Upper lobe of left lung (tissue), 6 donors: ENCODE measurements around the gene GPHA2. TPM values are rescaled to one million over a fixed set of nuclear protein-coding genes. Genes with fewer than 3 reads are reported as not detected.

Experiments
- ATAC-seq, 2 donors: fragments of 200-7000 bp; cut with Tn5 transposase; one replicate each; pipeline ENCODE4 v1.9.1; 2022; ENCODE audit warnings: mild to moderate bottlenecking in 2 of 2, moderate library complexity in 2 of 2; ENCODE audit not compliant: low FRiP score in 2 of 2
- DNase-seq, 2 donors: peaks; one replicate each; pipeline ENCODE4 v3.0.0-alpha.2; 2019 to 2020
- H3K27ac ChIP-seq, 4 donors: fragments of 200-600 bp; sonication (generic); one replicate each; pipeline ENCODE4 v1.5.1; 2016 to 2019
- H3K27me3 ChIP-seq, 4 donors: fragments of 200-600 bp; sonication (generic); one replicate each; pipeline ENCODE4 v1.5.1; 2017 to 2019
- H3K36me3 ChIP-seq, 4 donors: fragments of 200-600 bp; sonication (generic); one replicate each; pipeline ENCODE4 v1.5.1; 2016 to 2019
- H3K4me1 ChIP-seq, 4 donors: fragments of 200-600 bp; sonication (generic); one replicate each; pipeline ENCODE4 v1.5.1; 2018 to 2019
- H3K4me3 ChIP-seq, 4 donors: fragments of 200-600 bp; sonication (generic); one replicate each; pipeline ENCODE4 v1.5.1; 2017 to 2019; ENCODE audit warnings: mild to moderate bottlenecking in 2 of 4, moderate library complexity in 1 of 4
- H3K9me3 ChIP-seq, 4 donors: fragments of 200-600 bp; sonication (generic); one replicate each; pipeline ENCODE4 v1.5.1; 2018 to 2019
- CTCF ChIP-seq, 6 experiments: fragments of 450-650 bp in 4 of 6; fragments of 200-600 bp in 2 of 6; sonication (generic) in 2 of 6; IDR thresholded peaks; one replicate each; pipeline ENCODE4 v1.5.1; 2016 to 2019; ENCODE audit warnings: antibody characterized with exemption in 6 of 6
- EP300 ChIP-seq, 4 donors: sonication (generic); formaldehyde crosslinking; IDR thresholded peaks; one replicate each; pipeline ENCODE4 v1.5.1; 2017; ENCODE audit warnings: antibody characterized with exemption in 4 of 4, control low read depth in 2 of 4
- POLR2A ChIP-seq, 4 donors: fragments of 450-650 bp; IDR thresholded peaks; one replicate each; pipeline ENCODE4 v1.5.1; 2016 to 2017; ENCODE audit warnings: antibody characterized with exemption in 4 of 4, mild to moderate bottlenecking in 2 of 4
- POLR2AphosphoS5 ChIP-seq, 2 donors: sonication (generic); formaldehyde crosslinking; IDR thresholded peaks; one replicate each; pipeline ENCODE4 v1.5.1; 2017; ENCODE audit warnings: antibody characterized with exemption in 2 of 2
- WGBS, 2 donors: methylation state at CpG; one replicate each; pipeline ENCODE4 v1.1.5; 2017 to 2018; 5-methylcytosine and 5-hydroxymethylcytosine counted together
- total RNA-seq, 6 donors: library from RNA; depleted of rRNA in 4 of 6; stranded (reverse); fragments of >200 nt in 4 of 6; gene quantifications; one replicate each; pipeline versions ENCODE4 v1.1.0 to v1.2.1, GENCODE V29; 2016 to 2021
- donor health status: DM: no; HTN: no; CAD: no; lungs with moderate emphysema.
- donor health status: DM: no; HTN: yes; CAD: no; lungs with severe emphysema.

Gene GPHA2
- total RNA-seq, 6 donors from 2014 or later, result not detected

- no peak for ATAC-seq
- 83 to 89% methylated on average over 26 to 27 of the region's 27 CpGs for WGBS, 2 donors
- H3K36me3 ChIP-seq, result peaks cover 19 to 58% (median 51%) of the 10 kb centered on the region in 4 donors
These were observed 873 bp downstream of the GPHA2 start for GRCh38 chr11:64934682-64935358.

GRCh38 chr11:64933935-64934681 lies 1.6 kb downstream of the GPHA2 start:
- Histone ChIP-seq H3K4me1 (no peaks in the 10 kb centered on the region), H3K4me3 (no peak overlapping the region), H3K27me3 (no peaks in the 10 kb centered on the region), H3K9me3 (no peaks in the 10 kb centered on the region), H3K36me3 (peaks cover 20 to 66% (median 57%) of the 10 kb centered on the region in 4 donors), H3K27ac (no peak overlapping the region)
- WGBS, 2 donors, result 82 to 88% methylated on average over 8 to 10 of the region's 10 CpGs
- no peak for TF ChIP-seq POLR2AphosphoS5 (IDR thresholded peaks at IDR 0.05)
- no peak for TF ChIP-seq CTCF (IDR thresholded peaks at IDR 0.05)
- no peak for TF ChIP-seq POLR2A (IDR thresholded peaks at IDR 0.05)
- no peak for TF ChIP-seq EP300 (IDR thresholded peaks at IDR 0.05)
- ATAC-seq (no peak), DNase-seq (no peak)

More at GRCh38 chr11:64934682-64935358, 873 bp downstream of the GPHA2 start:
- Histone ChIP-seq H3K9me3 (no peaks in the 10 kb centered on the region), H3K4me1 (no peaks in the 10 kb centered on the region), H3K27ac (no peak overlapping the region), H3K27me3 (no peaks in the 10 kb centered on the region), H3K4me3 (no peak overlapping the region)
- TF ChIP-seq POLR2A (IDR thresholded peaks at IDR 0.05) (no peak), EP300 (IDR thresholded peaks at IDR 0.05) (no peak), POLR2AphosphoS5 (IDR thresholded peaks at IDR 0.05) (no peak), CTCF (IDR thresholded peaks at IDR 0.05) (no peak)
- DNase-seq, result peak in 1 of 2 donors; percentile 69

- TF ChIP-seq POLR2A (IDR thresholded peaks at IDR 0.05), result no peak
- TF ChIP-seq EP300 (IDR thresholded peaks at IDR 0.05), result no peak
- TF ChIP-seq POLR2AphosphoS5 (IDR thresholded peaks at IDR 0.05), result no peak
- TF ChIP-seq CTCF (IDR thresholded peaks at IDR 0.05), result no peak
- no peak for DNase-seq
These were observed 2.3 kb downstream of the GPHA2 start for GRCh38 chr11:64933213-64933934.

GRCh38 chr11:64932324-64932723 lies 3.4 kb downstream of the GPHA2 start:
- H3K9me3 ChIP-seq, result no peaks in the 10 kb centered on the region
- no peaks in the 10 kb centered on the region for H3K27me3 ChIP-seq
- no peak overlapping the region for H3K4me3 ChIP-seq
- no peak overlapping the region for H3K27ac ChIP-seq
- WGBS, 2 donors, result 91 to 96% methylated on average over 4 to 5 of the region's 5 CpGs
- no peak for TF ChIP-seq POLR2AphosphoS5 (IDR thresholded peaks at IDR 0.05)
- TF ChIP-seq CTCF (IDR thresholded peaks at IDR 0.05), result no peak
- TF ChIP-seq POLR2A (IDR thresholded peaks at IDR 0.05), result no peak
- no peak for TF ChIP-seq EP300 (IDR thresholded peaks at IDR 0.05)
- H3K4me1 ChIP-seq, result no peaks in the 10 kb centered on the region
- no peak for ATAC-seq
- H3K36me3 ChIP-seq, result peaks cover 21 to 81% (median 67%) of the 10 kb centered on the region in 4 donors
- DNase-seq, result no peak

More at GRCh38 chr11:64933213-64933934, 2.3 kb downstream of the GPHA2 start:
- peaks cover 21 to 72% (median 62%) of the 10 kb centered on the region in 4 donors for H3K36me3 ChIP-seq
- WGBS, 2 donors, result 94 to 97% methylated on average over 6 to 12 of the region's 12 CpGs
- H3K4me1 ChIP-seq, result no peaks in the 10 kb centered on the region
- no peaks in the 10 kb centered on the region for H3K27me3 ChIP-seq
- no peak overlapping the region for H3K4me3 ChIP-seq
- no peak overlapping the region for H3K27ac ChIP-seq
- ATAC-seq, result no peak
- H3K9me3 ChIP-seq, result no peaks in the 10 kb centered on the region
